ENCODE measurements around the gene LIAS. TPM values are rescaled to one million over a fixed set of nuclear protein-coding genes. Genes with fewer than 3 reads are reported as not detected.

Gene LIAS
- total RNA-seq, 2 experiments from 2014 or later: 35.8 to 42.5 TPM

DNA sequence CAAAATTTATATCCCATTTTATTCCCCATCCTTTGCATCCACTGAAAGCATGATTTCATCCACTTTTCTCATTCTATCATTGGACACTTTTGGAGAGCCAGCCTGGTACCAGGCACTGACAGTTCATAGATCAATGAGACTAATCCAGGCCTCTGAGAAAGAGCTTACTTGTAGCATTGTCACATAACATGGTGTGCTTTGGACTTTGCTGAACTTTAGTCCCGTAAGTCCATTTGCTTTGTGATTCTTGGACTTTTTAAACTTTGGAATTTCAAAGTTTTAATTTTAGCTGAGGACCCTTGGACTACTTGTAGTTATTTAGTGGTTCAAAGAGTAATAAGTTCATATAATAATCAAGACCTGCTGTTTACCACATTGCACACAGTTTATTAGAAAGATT, 11.5 kb downstream of the LIAS start:
- intact Hi-C loops (cut with micrococcal nuclease): no loop called here
- H3K36me3 Mint-ChIP-seq (ENCODE audit: low read depth): peaks cover 39% of the 10 kb centered on the region

GRCh38 chr4:39472396-39472795, 13.5 kb downstream of the LIAS start:
- intact Hi-C loops (cut with micrococcal nuclease): no loop called here
- H3K4me3 Mint-ChIP-seq: no peak overlapping the region
- CTCF ChIA-PET: interaction anchor here (0.5 to 1.9 kb wide), 4 partner anchors 9 to 212 kb away, joined by 3 to 5 read pairs (median 4); no protein-coding TSS in a partner anchor
- no peaks in the 10 kb centered on the region for H3K9me3 Mint-ChIP-seq
- H3K27ac Mint-ChIP-seq: no peak overlapping the region
- peaks cover 6% of the 10 kb centered on the region for H3K4me1 Mint-ChIP-seq (ENCODE audit: low read depth)
- TF ChIP-seq CTCF (IDR thresholded peaks at IDR 0.05): no peak
- H3K27me3 Mint-ChIP-seq: no peaks in the 10 kb centered on the region
- POLR2A ChIA-PET: interaction anchor here (0.6 to 0.8 kb wide), 2 partner anchors 14 to 19 kb away, joined by 3 read pairs; partner anchors contain the start of genes LIAS and RPL9
- DNase-seq (no peak), ATAC-seq (no peak)
- peaks cover 41% of the 10 kb centered on the region for H3K36me3 Mint-ChIP-seq (ENCODE audit: low read depth)

More for the DNA sequence above, 11.5 kb downstream of the LIAS start:
- Mint-ChIP-seq H3K4me3 (no peak overlapping the region), H3K27ac (no peak overlapping the region), H3K27me3 (no peaks in the 10 kb centered on the region), H3K4me1 (ENCODE audit: low read depth) (peaks cover 6% of the 10 kb centered on the region), H3K9me3 (no peaks in the 10 kb centered on the region)
- ChIA-PET CTCF (interaction anchor here (0.7 to 2.8 kb wide), 4 partner anchors 10 to 189 kb away, joined by 3 to 31 read pairs (median 6); partner anchors contain the start of genes LIAS and RPL9), POLR2A (interaction anchor here (1.0 to 2.1 kb wide), 3 partner anchors 10 to 22 kb away, joined by 3 to 8 read pairs (median 4); partner anchors contain the start of genes LIAS and RPL9)
- DNase-seq: no peak
- no peak for ATAC-seq
- TF ChIP-seq CTCF (IDR thresholded peaks at IDR 0.05): no peak

GRCh38 chr4:39476187-39476895, 17.5 kb downstream of the LIAS start:
- DNase-seq (no peak), ATAC-seq (no peak)
- ChIA-PET POLR2A (no interaction called here), CTCF (interaction anchor here (1.2 kb wide), 1 partner anchor 21 kb away, joined by 4 read pairs; no protein-coding TSS in a partner anchor)
- Mint-ChIP-seq H3K4me1 (ENCODE audit: low read depth) (no peaks in the 10 kb centered on the region), H3K9me3 (no peaks in the 10 kb centered on the region), H3K27me3 (no peaks in the 10 kb centered on the region), H3K36me3 (ENCODE audit: low read depth) (peaks cover 17% of the 10 kb centered on the region), H3K4me3 (no peak overlapping the region), H3K27ac (no peak overlapping the region)
- no peak for TF ChIP-seq CTCF (IDR thresholded peaks at IDR 0.05)
- intact Hi-C loops (cut with micrococcal nuclease): no loop called here

- no peaks in the 10 kb centered on the region for H3K4me1 Mint-ChIP-seq (ENCODE audit: low read depth)
Measured at GRCh38 chr4:39480251-39480650, 21.4 kb downstream of the LIAS start.

More at GRCh38 chr4:39480251-39480650, 21.4 kb downstream of the LIAS start:
- TF ChIP-seq CTCF (IDR thresholded peaks at IDR 0.05): no peak
- DNase-seq: no peak
- POLR2A ChIA-PET: no interaction called here
- H3K36me3 Mint-ChIP-seq (ENCODE audit: low read depth): peaks cover 5% of the 10 kb centered on the region
- intact Hi-C loops (cut with micrococcal nuclease): no loop called here
- no peak for ATAC-seq
- no peaks in the 10 kb centered on the region for H3K27me3 Mint-ChIP-seq
- no peak overlapping the region for H3K27ac Mint-ChIP-seq
- no peaks in the 10 kb centered on the region for H3K9me3 Mint-ChIP-seq
- CTCF ChIA-PET: interaction anchor here (1.4 to 2.6 kb wide), 2 partner anchors 9 to 11 kb away, joined by 4 to 9 read pairs; no protein-coding TSS in a partner anchor
- no peak overlapping the region for H3K4me3 Mint-ChIP-seq
